CD4-positive, alpha-beta T cell treated with Interleukin-15 for 4 hours (primary cell): Measurements from ENCODE around the gene KRT10.
"Not testable (repeated sequence)": the region's sequence is repeated elsewhere in the genome, so short reads cannot be mapped to it uniquely, and the experiment has no call there.

Experiments
- DNase-seq: peaks from one replicate; pipeline ENCODE4 v3.0.0-alpha.2; 2020; ENCODE audit warnings: low spot score

KRT10 gene

DNA sequence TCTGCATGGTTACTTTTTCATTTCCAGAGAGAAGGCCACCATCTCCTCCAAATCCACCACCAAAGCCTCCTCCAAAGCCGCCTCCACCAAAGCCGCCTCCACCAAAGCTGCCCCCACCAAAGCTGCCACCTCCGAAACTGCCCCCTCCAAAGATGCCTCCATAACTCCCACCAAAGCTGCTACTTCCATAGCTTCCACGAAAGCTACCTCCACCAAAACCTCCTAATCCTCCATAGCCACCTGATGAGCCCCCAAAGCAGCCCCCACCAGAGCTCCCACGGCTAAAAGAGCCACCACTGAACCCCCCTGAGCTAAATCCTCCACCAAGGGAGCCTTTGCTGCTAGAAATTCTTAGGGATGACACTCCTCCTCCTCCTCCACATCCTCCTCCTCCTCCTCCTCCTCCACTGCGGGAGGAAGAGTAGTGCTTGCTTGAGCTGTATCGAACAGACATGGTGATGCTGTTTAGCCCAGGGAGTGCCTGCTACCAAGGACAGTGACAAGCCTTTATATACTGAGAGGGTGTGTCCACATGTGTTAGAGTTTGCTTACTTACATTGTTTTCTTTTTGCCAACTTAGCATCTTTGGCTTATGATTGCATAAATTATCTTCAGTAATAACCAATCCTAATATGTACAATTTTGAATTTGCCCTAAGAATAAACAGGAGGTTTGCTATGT lies at the start of gene KRT10:
Gene KRT10, minus strand, starts transcription at position 483 of the 681 bp plus-strand sequence. Its CDS starts 29 bp downstream, at position 454.
- DNase-seq = no peak

DNA sequence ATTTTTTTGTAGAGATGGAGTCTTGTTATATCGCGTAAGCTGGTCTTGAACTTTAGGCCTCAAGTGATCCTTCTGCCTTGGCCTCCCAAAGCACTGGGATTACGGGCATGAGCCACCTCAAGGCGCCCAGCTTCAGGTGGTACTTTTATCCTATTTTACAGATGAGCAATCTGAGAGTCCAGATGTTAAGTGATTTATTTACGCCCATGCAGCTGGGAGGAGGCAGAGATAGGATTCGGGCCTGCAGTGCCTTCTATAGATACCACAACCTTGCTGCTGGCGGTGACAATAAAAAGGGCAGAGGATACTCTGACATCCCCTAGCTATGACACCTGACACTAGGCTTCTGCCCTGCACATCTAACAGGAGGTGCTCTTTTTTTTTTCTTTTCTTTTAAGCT lies 48.9 kb upstream of the KRT10 start:
- no peak for DNase-seq

- no peak for DNase-seq
Measured at GRCh38 chr17:40870136-40870535, 47.7 kb upstream of the KRT10 start.

DNA sequence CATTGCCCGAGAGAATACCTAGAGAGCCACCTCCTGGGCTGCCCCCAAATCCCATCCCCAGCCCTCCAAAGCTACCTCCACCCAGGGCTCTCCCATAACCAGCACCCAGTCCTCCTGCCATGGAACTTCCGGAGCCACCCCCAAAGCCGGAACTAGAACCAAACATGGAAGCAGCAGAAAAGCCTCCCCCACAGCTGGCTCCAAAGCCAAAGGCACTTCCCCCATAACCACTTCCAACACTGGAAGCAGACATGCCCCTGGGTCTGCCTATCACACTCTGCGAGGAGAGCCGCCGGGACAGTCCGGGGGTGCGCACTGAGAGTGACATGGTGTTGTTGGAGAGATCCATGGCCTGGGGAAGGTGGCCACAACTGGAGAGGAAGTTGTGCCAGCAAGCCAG lies 44.4 kb upstream of the KRT10 start, which contains the start of gene KRT12:
Gene KRT12, minus strand, starts transcription at position 386 of the 400 bp plus-strand sequence. Its CDS starts 37 bp downstream, at position 349.
- no peak for DNase-seq

DNA sequence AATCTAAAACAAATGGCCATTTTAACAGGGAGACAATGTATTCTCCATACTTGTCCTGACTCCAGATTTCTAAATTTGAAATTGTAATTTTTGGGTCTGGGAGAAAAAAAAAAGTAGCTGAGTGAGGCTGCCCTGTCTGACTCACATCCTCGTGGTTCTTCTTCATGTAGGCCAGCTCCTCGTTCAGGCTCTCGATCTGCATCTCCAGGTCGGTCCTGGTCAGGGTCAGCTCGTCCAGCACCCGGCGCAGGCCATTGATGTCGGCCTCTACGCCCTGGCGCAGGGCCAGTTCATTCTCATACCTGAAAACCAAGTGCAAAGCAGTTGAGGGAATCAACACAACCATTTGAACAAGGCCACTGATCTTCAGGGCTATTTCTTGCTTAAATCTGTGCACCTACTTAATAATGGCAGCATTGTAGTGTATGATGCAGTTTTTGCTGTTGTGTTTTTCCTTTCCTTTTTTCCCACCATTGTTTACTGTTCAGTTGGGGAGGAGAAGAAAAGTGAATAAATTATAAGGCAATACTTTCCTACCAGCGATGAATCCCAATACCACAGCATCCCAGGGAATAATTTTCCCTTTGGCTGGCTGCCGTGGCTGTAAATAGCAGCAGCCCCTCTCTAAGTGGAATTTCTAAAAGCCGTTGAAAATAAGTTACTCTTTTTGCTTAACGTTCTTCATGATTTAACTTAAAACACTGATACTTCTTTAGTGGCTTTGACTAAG lies 42.4 kb upstream of the KRT10 start:
- no peak for DNase-seq

DNA sequence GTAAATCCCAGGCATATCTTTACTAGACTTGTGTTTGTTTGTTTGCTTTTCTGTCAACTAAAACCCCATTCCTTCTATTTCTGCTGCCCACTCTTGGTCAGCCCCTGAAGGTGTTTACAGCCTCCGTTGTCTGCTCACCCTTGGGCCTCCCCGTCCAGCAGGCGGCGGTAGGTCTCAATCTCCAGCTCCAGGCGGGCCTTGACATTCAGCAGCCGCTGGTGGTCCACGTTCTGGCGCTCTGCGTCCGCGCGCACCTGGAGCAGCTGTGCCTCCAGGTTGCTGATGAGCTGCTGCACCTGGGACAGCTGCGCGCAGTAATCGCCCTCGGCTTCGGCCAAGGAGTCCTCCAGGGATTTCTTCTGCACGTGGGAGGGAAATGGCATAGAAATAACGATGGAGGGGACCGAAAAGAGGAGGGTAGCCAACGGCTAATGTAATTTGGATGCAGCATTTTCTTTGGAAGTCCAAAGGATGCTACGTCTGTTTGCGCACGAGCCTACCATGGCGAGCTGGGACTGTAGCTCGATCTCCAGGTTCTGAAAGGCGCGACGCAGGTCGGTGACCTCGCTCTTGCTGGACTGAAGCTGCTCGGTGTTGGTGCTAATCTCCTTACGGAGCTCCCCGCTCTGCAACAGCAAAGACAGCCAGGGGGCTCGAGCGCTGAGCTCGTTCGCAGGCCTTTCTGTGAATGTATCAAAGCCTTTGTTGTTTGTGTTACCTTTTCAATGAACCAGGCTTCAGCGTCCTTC lies 40.7 kb upstream of the KRT10 start:
- no peak for DNase-seq

DNA sequence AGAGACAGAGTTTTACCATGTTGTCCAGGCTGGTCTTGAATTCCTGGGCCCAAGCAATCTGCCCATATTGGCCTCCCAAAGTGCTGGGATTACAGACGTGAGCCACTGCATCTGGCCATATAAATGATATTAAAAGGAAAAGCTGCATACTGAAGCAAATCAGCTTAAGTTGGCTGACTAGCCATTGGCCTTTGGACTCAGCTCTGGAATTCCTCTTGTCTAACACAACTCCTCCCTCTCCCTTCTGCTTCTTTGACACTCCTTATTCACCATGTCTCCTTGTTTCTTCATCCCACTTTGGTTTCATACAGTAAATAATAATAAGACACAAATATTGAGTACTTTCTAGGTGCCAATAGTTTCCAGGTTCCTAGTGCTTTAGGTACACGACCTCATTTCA lies 37.1 kb upstream of the KRT10 start:
- DNase-seq = no peak

DNA sequence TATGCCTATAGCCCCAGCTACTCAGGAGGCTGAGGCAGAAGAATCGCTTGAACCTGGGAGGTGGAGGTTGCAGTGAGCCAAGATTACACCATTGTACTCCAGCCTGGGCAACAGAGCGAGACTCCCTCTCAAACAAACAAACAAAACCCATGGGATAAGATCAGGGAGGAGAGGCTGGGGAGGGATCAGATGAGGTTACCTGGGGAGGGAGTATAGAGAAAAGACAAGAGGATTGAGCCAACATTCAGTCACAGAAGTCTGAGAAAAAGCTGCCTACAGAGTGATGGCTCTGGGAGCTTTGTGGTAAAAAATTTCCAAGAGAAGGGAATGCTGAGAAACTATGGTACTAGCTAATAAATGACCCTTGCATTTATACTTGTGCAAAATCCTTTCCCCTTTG lies 36.3 kb upstream of the KRT10 start:
- DNase-seq = not testable (repeated sequence)

GRCh38 chr17:40857535-40857934 lies 35.1 kb upstream of the KRT10 start:
- no peak for DNase-seq

GRCh38 chr17:40854175-40854814 lies 31.9 kb upstream of the KRT10 start:
- DNase-seq = no peak

- no peak for DNase-seq
Measured at GRCh38 chr17:40852364-40852763, 29.9 kb upstream of the KRT10 start.

DNA sequence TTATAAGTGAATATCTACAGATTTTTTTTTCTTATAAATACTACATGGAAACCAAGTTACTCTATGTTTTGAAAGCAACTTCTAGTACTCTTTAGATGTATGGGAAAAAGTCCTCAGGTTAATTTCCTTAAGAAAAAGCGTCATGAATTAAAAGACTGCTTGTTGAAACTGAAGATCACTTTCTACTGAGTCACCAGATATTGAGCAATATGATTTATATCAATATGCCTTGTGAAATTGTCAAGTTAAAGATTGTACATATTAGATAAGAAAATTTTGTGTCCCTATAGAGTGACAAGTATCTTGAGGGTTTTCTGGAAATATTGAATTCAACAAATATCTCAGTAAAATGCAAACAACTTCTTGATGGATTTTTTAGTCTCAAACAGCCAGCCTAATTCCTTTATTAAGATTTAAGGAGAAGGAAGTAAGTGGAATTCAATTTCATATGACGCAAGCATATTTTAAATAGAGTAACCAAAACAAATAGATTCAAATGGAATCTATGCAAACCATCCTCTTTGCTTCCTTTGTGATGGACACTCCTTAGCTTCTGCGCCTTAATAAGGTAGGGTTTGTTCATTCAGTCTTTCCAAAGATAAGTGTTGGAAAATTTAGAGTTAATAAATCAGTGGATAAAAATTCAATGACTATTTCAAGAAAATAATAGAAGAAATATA lies 28.0 kb upstream of the KRT10 start:
- no peak for DNase-seq

DNA sequence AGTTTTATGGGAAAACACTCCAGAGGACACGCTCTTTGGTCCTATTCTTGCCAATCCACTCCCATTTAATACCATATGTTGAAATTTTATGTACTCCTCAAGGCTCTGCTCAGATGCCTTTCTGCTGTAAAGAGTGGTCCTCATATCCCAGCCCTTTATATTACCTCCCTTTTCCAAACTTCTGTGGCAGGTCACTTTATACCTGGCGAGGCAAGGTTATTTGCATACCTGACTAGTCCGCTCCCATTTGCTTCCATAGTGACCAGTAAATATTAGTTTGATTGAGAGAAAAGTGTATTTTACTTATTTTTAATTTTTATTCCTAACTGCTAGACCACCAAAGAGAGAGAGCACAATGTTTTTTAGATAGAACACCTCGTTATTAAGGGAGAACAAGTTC lies 27.3 kb upstream of the KRT10 start:
- DNase-seq = no peak

- DNase-seq = no peak
Measured at GRCh38 chr17:40848583-40849235, 26.3 kb upstream of the KRT10 start.

DNA sequence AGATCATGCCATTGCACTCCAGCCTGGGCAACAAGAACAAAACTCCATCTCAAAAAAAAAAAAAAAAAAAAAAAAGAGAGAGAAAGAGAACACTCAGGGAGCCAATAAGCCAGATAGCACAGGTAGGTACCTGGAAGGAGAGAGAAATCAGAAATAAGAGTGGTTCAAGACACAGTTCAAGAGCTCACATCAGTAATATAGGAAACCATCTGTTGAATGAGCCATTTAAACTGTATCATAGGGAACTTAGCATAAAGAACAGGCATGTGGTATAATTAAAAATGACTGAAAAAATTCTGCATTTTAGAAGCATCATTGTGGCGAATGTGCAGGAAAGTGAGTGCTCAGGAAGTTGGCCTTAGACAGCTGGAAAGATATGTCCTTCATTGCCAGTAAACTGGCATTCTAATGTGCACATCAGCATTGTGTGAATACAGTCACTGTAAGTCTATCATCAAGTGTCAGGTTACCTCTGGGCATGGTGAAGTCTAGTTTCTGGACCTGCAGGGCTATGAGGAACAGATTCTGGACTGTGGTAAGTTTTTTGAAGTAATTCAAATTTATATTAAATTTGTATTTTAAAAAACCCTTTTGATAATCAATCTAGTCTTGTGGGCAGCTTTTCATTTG lies 24.2 kb upstream of the KRT10 start:
- no peak for DNase-seq

GRCh38 chr17:40844671-40845107 lies 22.3 kb upstream of the KRT10 start:
- DNase-seq = no peak

GRCh38 chr17:40843242-40843641 lies 20.8 kb upstream of the KRT10 start:
- DNase-seq = no peak

DNA sequence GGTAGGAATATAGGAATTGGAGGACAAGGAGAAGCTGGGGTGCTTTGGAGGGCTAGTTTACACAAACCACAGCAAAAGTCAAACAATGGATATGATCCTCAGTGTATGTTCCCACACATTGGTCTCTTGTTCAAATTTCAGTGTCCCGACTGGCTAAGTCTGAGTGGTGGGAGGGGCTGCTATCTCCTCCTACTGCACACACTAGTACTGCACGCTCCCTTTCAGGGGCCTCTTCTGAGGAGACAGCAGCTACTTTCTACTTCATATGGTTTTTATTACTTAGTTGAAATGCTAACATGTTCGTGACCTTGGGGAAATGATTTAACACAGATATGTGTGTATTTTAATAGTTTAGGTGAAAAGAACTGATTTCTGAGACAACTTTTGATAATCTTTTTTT lies 18.8 kb upstream of the KRT10 start:
- no peak for DNase-seq

DNA sequence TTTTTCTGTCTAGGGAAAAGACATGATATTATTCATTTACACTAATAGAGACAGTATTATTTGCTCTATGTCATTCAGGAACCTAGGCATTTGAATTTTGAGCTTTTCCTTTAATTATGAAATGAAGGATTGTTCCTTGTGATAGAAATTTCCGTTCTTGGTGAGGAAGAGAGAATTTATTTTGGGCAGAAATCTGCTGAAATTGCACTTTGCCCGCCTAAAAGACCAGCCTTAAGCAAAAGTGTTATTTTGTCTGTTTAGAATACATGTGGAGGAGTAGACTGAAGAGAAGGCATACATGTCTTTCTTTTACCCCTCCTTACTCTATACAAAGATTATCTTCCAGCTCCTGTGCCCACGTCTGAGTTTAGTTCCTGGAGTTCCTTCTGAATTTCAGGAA lies 16.8 kb upstream of the KRT10 start:
- no peak for DNase-seq

DNA sequence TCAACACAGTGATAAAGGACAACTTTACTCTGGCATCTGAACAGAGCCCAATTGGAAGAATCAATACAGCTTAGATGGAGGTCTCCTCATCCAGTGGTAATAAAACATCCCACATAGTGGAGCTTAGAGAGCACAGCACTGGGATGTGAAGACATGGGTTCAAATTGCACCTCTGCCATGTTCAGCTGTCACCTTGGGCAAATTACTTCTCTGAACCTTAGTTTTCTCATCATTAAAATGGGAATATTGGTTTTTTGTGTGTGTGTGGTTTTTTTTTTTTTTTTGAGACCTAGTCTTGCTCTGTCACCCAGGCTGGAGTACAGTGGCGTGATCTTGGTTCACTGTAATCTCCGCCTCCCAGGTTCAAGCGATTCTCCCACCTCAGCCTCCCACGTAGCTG lies 13.6 kb upstream of the KRT10 start:
- no peak for DNase-seq

- DNase-seq = no peak
Measured at GRCh38 chr17:40833882-40834281, 11.5 kb upstream of the KRT10 start.
